ENCODE results near the gene ZSCAN23. TPM values are rescaled to one million over a fixed set of nuclear protein-coding genes. Genes with fewer than 3 reads are reported as not detected.
"Not testable (repeated sequence)": the region's sequence is repeated elsewhere in the genome, so short reads cannot be mapped to it uniquely, and the experiment has no call there.

ZSCAN23 gene
- total RNA-seq, 1 donor from 2014 or later, result 2.4 TPM

DNA sequence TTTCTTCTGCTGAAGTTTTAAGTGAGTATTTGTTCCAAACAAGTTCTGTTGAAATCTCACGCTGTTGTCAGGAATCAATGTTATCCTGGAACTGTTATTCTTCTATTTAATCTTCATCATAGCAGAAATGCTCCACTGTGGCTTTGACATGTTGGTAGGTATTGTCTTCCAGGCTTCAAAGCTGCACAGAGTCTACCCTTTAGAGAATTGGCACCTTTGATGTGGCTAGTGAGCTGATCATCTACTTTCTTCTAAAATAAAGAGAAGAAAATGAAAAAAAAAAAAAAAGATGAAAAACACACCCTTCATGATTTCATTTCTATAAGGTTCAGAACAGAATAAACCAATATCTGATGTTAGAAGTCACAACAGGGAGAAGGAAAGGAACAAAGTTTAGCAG, 5.8 kb upstream of the ZSCAN23 start:
- TF ChIP-seq, protein P1, sequence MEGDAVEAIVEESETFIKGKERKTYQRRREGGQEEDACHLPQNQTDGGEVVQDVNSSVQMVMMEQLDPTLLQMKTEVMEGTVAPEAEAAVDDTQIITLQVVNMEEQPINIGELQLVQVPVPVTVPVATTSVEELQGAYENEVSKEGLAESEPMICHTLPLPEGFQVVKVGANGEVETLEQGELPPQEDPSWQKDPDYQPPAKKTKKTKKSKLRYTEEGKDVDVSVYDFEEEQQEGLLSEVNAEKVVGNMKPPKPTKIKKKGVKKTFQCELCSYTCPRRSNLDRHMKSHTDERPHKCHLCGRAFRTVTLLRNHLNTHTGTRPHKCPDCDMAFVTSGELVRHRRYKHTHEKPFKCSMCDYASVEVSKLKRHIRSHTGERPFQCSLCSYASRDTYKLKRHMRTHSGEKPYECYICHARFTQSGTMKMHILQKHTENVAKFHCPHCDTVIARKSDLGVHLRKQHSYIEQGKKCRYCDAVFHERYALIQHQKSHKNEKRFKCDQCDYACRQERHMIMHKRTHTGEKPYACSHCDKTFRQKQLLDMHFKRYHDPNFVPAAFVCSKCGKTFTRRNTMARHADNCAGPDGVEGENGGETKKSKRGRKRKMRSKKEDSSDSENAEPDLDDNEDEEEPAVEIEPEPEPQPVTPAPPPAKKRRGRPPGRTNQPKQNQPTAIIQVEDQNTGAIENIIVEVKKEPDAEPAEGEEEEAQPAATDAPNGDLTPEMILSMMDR (IDR thresholded peaks at IDR 0.05; ENCODE audit: insufficient read depth, low read length, severe bottlenecking), result no peak
- Histone ChIP-seq H3K27me3 (ENCODE audit: control insufficient read depth, insufficient read depth, low read length) (no peaks in the 10 kb centered on the region), H3K36me3 (ENCODE audit: control insufficient read depth, insufficient read depth, low read length) (no peaks in the 10 kb centered on the region), H3K4me3 (ENCODE audit: low read depth, low read length) (no peak overlapping the region)
- DNase-seq (ENCODE audit: low read depth) (no peak), FAIRE-seq (no peak)

DNA sequence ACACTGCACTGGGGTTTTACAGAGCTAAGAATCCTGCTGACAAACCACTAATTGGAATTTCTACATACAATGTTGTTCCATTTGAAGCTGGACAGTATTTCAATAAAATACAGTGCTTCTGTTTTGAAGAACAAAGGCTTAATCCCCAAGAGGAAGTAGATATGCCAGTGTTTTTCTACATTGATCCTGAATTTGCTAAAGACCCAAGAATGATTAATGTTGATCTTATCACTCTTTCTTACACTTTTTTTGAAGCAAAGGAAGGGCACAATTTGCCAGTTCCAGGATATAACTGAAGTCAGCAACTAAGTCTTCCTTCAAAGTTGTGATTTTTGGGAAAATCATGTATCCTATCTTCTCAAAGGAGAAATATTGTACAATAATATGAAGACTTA, 4.2 kb upstream of the ZSCAN23 start:
- DNase-seq (ENCODE audit: low read depth), result not testable (repeated sequence)

DNA sequence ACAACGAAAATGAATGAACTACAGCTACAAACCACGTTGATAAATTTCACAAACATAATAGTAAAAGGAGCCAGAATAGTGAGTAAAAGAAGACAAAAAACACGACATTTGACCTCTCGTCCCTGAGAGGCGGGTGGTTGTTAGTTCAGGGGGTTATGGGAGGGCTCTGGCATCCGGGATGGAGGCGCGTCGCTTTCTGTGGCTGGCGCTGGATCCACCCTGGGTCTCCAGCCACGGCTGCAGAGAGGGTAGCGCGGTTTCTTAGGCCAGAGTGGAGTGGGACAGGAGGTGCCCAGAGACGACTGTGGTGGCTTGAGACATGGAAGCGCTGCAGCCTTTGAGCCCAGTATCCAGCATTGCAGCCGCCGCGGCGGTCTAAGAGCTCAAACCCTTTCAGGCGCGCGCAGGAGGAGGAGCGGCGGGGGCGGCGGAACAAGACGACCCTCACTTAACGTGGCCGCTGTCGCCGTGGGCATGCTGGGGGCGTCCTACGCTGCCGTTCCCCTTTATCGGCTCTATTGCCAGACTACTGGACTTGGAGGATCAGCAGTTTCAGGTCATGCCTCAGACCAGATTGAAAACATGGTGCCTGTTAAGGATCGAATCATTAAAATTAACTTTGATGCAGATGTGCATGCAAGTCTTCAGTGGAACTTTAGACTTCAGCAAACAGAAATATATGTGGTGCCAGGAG, 3.7 kb upstream of the ZSCAN23 start:
- DNase-seq (ENCODE audit: low read depth) (no peak), FAIRE-seq (no peak)
- no peaks in the 10 kb centered on the region for H3K36me3 ChIP-seq (ENCODE audit: control insufficient read depth, insufficient read depth, low read length)
- TF ChIP-seq, protein P1 (IDR thresholded peaks at IDR 0.05; ENCODE audit: insufficient read depth, low read length, severe bottlenecking), result no peak
- H3K27me3 ChIP-seq (ENCODE audit: control insufficient read depth, insufficient read depth, low read length), result no peaks in the 10 kb centered on the region
- H3K4me3 ChIP-seq (ENCODE audit: low read depth, low read length), result peak overlapping the region; percentile 32

More for the DNA sequence above, 4.2 kb upstream of the ZSCAN23 start:
- FAIRE-seq; H3K27me3 ChIP-seq (ENCODE audit: control insufficient read depth, insufficient read depth, low read length); H3K4me3 ChIP-seq (ENCODE audit: low read depth, low read length); H3K36me3 ChIP-seq (ENCODE audit: control insufficient read depth, insufficient read depth, low read length): not testable (repeated sequence)

DNA sequence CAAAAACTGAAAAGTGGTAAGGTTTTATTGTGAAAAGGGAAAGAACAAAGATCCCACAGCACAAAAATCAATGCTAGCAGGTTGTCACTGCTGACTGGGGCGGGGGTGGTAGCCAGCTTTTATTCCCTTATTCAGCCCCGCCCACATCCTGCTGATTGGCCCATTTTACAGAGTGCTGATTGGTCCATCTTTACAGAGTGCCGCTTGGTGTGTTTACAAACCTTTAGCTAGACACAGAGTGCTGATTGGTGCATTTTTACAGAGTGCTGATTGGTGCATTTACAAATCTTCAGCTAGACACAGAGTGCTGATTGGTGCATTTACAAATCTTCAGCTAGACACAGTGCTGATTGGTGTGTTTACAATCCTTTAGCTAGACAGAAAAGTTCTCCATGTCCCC, 1.5 kb upstream of the ZSCAN23 start:
- DNase-seq (ENCODE audit: low read depth); H3K27me3 ChIP-seq (ENCODE audit: control insufficient read depth, insufficient read depth, low read length); H3K36me3 ChIP-seq (ENCODE audit: control insufficient read depth, insufficient read depth, low read length); FAIRE-seq; H3K4me3 ChIP-seq (ENCODE audit: low read depth, low read length): not testable (repeated sequence)

DNA sequence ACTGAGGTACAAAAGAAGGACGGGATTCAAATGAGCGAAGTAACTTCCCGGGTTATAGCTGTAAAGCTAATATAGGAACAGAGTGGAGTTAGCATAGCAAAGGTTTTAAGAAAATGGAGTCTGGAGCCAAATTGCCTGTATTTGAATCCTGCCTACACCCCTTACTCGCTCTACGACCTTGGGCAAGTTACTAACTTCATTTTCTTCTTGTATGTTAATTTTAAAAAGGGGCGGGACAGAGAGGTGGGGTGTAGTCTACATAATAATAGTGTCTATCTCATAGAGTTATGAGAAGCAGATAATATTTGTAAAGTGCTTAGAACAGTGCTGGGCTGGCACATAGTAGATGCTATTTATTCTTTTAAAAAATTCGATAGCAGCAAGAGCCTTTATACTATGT, 705 bp downstream of the ZSCAN23 start:
- DNase-seq (ENCODE audit: low read depth) (no peak), FAIRE-seq (no peak)
- TF ChIP-seq, protein P1 (IDR thresholded peaks at IDR 0.05; ENCODE audit: insufficient read depth, low read length, severe bottlenecking), result no peak
- Histone ChIP-seq H3K4me3 (ENCODE audit: low read depth, low read length) (peak overlapping the region; percentile 79), H3K36me3 (ENCODE audit: control insufficient read depth, insufficient read depth, low read length) (no peaks in the 10 kb centered on the region), H3K27me3 (ENCODE audit: control insufficient read depth, insufficient read depth, low read length) (no peaks in the 10 kb centered on the region)

DNA sequence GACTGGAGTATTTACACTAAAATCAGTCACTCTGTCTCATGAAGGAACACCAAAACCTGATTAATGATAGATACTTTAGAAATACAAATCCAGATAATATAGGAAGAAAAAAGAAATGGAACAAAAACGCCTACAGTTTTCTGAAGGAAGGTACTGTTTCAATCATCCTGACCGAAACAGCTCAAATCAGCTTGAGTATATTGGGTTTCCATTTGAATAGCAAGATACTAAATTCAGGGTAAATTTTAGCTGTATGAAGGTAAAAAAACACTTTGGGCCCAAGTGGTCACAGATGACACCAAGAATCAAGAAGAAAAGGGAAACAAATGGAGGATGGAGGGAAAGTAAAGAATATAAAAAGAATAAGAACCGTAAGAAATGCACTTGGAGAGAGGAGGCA, 6.9 kb downstream of the ZSCAN23 start:
- Histone ChIP-seq H3K4me3 (ENCODE audit: low read depth, low read length) (no peak overlapping the region), H3K36me3 (ENCODE audit: control insufficient read depth, insufficient read depth, low read length) (peaks cover 2% of the 10 kb centered on the region), H3K27me3 (ENCODE audit: control insufficient read depth, insufficient read depth, low read length) (no peaks in the 10 kb centered on the region)
- DNase-seq (ENCODE audit: low read depth) (no peak), FAIRE-seq (no peak)
- TF ChIP-seq, protein P1 (IDR thresholded peaks at IDR 0.05; ENCODE audit: insufficient read depth, low read length, severe bottlenecking), result no peak

DNA sequence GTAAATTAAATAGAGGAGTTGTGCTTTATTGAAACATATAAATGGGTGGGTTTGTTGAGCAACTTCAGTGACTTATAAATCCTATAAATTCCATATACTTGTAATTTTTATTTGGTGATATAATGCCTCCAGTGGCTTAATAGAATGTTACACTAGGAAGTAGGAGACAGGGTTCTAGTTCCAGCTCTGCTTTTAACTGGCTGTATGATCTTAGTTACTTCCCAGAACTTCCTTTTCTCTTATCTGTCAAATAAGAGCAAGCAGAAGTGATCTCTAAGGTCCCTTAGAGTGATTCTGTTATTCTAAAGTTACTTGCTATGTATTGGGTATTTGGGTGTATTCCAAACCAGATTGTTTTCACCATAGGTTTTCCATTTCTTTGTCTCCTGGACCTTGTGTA, 10.2 kb downstream of the ZSCAN23 start:
- FAIRE-seq, result no peak
- TF ChIP-seq, protein P1 (IDR thresholded peaks at IDR 0.05; ENCODE audit: insufficient read depth, low read length, severe bottlenecking), result no peak
- Histone ChIP-seq H3K4me3 (ENCODE audit: low read depth, low read length) (no peak overlapping the region), H3K27me3 (ENCODE audit: control insufficient read depth, insufficient read depth, low read length) (no peaks in the 10 kb centered on the region), H3K36me3 (ENCODE audit: control insufficient read depth, insufficient read depth, low read length) (peaks cover 2% of the 10 kb centered on the region)
- no peak for DNase-seq (ENCODE audit: low read depth)

All from bronchial epithelial cell (primary cell).